IPS-15b (cell line): ENCODE measurements around the gene CTCF.
"Not testable (repeated sequence)": the region's sequence is repeated elsewhere in the genome, so short reads cannot be mapped to it uniquely, and the experiment has no call there.

ENCODE experiments used
- H3K27me3 ChIP-seq: one replicate; pipeline ENCODE4 v1.6.1; 2013; ENCODE audit warnings: low read length; ENCODE audit not compliant: control insufficient read depth, insufficient read depth
- H3K36me3 ChIP-seq: one replicate; pipeline ENCODE4 v1.6.1; 2013; ENCODE audit warnings: low read length; ENCODE audit not compliant: control insufficient read depth, insufficient read depth
- H3K4me1 ChIP-seq: one replicate; pipeline ENCODE4 v1.6.1; 2013; ENCODE audit warnings: mild to moderate bottlenecking, low read length; ENCODE audit not compliant: control insufficient read depth, insufficient read depth
- H3K4me3 ChIP-seq: one replicate; pipeline ENCODE4 v1.5.1; 2013; ENCODE audit warnings: low read depth, low read length
- H3K9ac ChIP-seq: one replicate; pipeline ENCODE4 v1.6.1; 2013; ENCODE audit warnings: low read depth, mild to moderate bottlenecking, low read length
- H3K9me3 ChIP-seq: one replicate; pipeline ENCODE4 v1.6.1; 2013; ENCODE audit warnings: mild to moderate bottlenecking, low read length; ENCODE audit not compliant: control insufficient read depth, insufficient read depth

CTCF gene

GRCh38 chr16:67528222-67528869 lies 34.0 kb upstream of the CTCF start, which contains the start of gene RIPOR1:
Gene RIPOR1, plus strand, starts transcription at chr16:67528829. Its CDS starts 9,618 bp downstream, at chr16:67538447.
- peak within 1 kb of the TSS; percentile 76 for H3K4me3 ChIP-seq
- peaks cover 3% of the 10 kb centered on the region for H3K4me1 ChIP-seq
- H3K9ac ChIP-seq: peak within 1 kb of the TSS; percentile 12
- peaks cover 82% of the 10 kb centered on the region for H3K27me3 ChIP-seq
- no peaks in the 10 kb centered on the region for H3K9me3 ChIP-seq
- H3K36me3 ChIP-seq: no peaks in the 10 kb centered on the region

GRCh38 chr16:67528870-67529581 lies 33.3 kb upstream of the CTCF start:
- Histone ChIP-seq H3K36me3 (no peaks in the 10 kb centered on the region), H3K4me1 (peaks cover 3% of the 10 kb centered on the region), H3K4me3 (peak overlapping the region; percentile 76), H3K9ac (peak overlapping the region; percentile 12), H3K27me3 (peaks cover 79% of the 10 kb centered on the region), H3K9me3 (no peaks in the 10 kb centered on the region)

- H3K9ac ChIP-seq: peak overlapping the region; percentile 12
- H3K4me1 ChIP-seq: peaks cover 3% of the 10 kb centered on the region
- H3K36me3 ChIP-seq: no peaks in the 10 kb centered on the region
- H3K9me3 ChIP-seq: no peaks in the 10 kb centered on the region
- peak overlapping the region; percentile 76 for H3K4me3 ChIP-seq
- H3K27me3 ChIP-seq: peaks cover 77% of the 10 kb centered on the region
Measured at GRCh38 chr16:67529582-67530012, 32.7 kb upstream of the CTCF start.

- no peaks in the 10 kb centered on the region for H3K9me3 ChIP-seq
- H3K9ac ChIP-seq: no peak overlapping the region
- peaks cover 77% of the 10 kb centered on the region for H3K27me3 ChIP-seq
- no peaks in the 10 kb centered on the region for H3K36me3 ChIP-seq
- peaks cover 3% of the 10 kb centered on the region for H3K4me1 ChIP-seq
- peak overlapping the region; percentile 76 for H3K4me3 ChIP-seq
Measured at GRCh38 chr16:67530013-67530939, 32.0 kb upstream of the CTCF start.

GRCh38 chr16:67531247-67531646 lies 31.1 kb upstream of the CTCF start:
- Histone ChIP-seq H3K4me1 (peaks cover 3% of the 10 kb centered on the region), H3K9ac (no peak overlapping the region), H3K4me3 (no peak overlapping the region), H3K36me3 (no peaks in the 10 kb centered on the region), H3K9me3 (no peaks in the 10 kb centered on the region), H3K27me3 (peaks cover 78% of the 10 kb centered on the region)

- peaks cover 69% of the 10 kb centered on the region for H3K27me3 ChIP-seq
- no peak overlapping the region for H3K9ac ChIP-seq
- H3K36me3 ChIP-seq: no peaks in the 10 kb centered on the region
- peaks cover 6% of the 10 kb centered on the region for H3K4me1 ChIP-seq
- H3K9me3 ChIP-seq: no peaks in the 10 kb centered on the region
- H3K4me3 ChIP-seq: no peak overlapping the region
Measured at GRCh38 chr16:67533024-67533560, 29.2 kb upstream of the CTCF start.

- not testable (repeated sequence) for H3K4me1 ChIP-seq, H3K36me3 ChIP-seq, H3K4me3 ChIP-seq, H3K9me3 ChIP-seq, H3K9ac ChIP-seq
- H3K27me3 ChIP-seq: peaks cover 72% of the 10 kb centered on the region
Measured at GRCh38 chr16:67533987-67534386, 28.3 kb upstream of the CTCF start.

- no peak overlapping the region for H3K9ac ChIP-seq
- H3K4me3 ChIP-seq: no peak overlapping the region
- H3K4me1 ChIP-seq: peaks cover 11% of the 10 kb centered on the region
- H3K36me3 ChIP-seq: peaks cover under 1% of the 10 kb centered on the region
- H3K9me3 ChIP-seq: no peaks in the 10 kb centered on the region
- H3K27me3 ChIP-seq: peaks cover 73% of the 10 kb centered on the region
Measured at GRCh38 chr16:67534431-67534830, 27.9 kb upstream of the CTCF start.

GRCh38 chr16:67535201-67535600 lies 27.1 kb upstream of the CTCF start:
- Histone ChIP-seq H3K4me1 (peaks cover 11% of the 10 kb centered on the region), H3K27me3 (peaks cover 72% of the 10 kb centered on the region), H3K9ac (no peak overlapping the region), H3K9me3 (no peaks in the 10 kb centered on the region), H3K36me3 (peaks cover 8% of the 10 kb centered on the region), H3K4me3 (no peak overlapping the region)

- Histone ChIP-seq H3K9me3 (no peaks in the 10 kb centered on the region), H3K36me3 (peaks cover 22% of the 10 kb centered on the region), H3K9ac (no peak overlapping the region), H3K4me1 (peaks cover 8% of the 10 kb centered on the region), H3K27me3 (peaks cover 55% of the 10 kb centered on the region), H3K4me3 (peak overlapping the region; percentile 71)
Measured at GRCh38 chr16:67537270-67537635, 25.1 kb upstream of the CTCF start.
